Thyroid gland (tissue), 4 donors: ENCODE measurements around the gene MAP1LC3B2. TPM values are rescaled to one million over a fixed set of nuclear protein-coding genes. Genes with fewer than 3 reads are reported as not detected.
A peak's percentile ranks its signal among the peaks of the same experiment; 100 is the strongest.

Experiments used
- DNase-seq, 2 donors: peaks; one replicate each; pipeline ENCODE4 v3.0.0-alpha.2; 2019
- H3K27ac ChIP-seq, 3 donors: fragments of 200-600 bp; sonication (generic); 1 replicate in 2 of 3; 2 replicates in 1 of 3; pipeline ENCODE4 v1.5.1; 2016 to 2019; ENCODE audit warnings: mild to moderate bottlenecking in 1 of 3, moderate library complexity in 1 of 3
- H3K27me3 ChIP-seq: fragments of 200-600 bp; sonication (generic); one replicate; pipeline ENCODE4 v1.5.1; 2019
- H3K36me3 ChIP-seq, 2 donors: fragments of 200-600 bp; sonication (generic); one replicate each; pipeline ENCODE4 v1.5.1; 2016 to 2019
- H3K4me1 ChIP-seq, 2 donors: fragments of 200-600 bp; sonication (generic); one replicate each; pipeline ENCODE4 v1.5.1; 2017 to 2019
- H3K4me3 ChIP-seq, 3 donors: fragments of 200-600 bp; sonication (generic); replicated peaks in 1 of 3; 1 replicate in 2 of 3; 2 replicates in 1 of 3; pipeline ENCODE4 v1.5.1; 2016; ENCODE audit warnings: mild to moderate bottlenecking in 1 of 3
- H3K9me3 ChIP-seq: fragments of 200-600 bp; sonication (generic); one replicate; pipeline ENCODE4 v1.5.1; 2017
- CTCF ChIP-seq, 6 experiments: fragments of 200-600 bp in 3 of 6; fragments of 450-650 bp in 3 of 6; sonication (generic) in 3 of 6; IDR thresholded peaks; one replicate each; pipeline ENCODE4 v1.5.1; 2016 to 2019; ENCODE audit warnings: antibody characterized with exemption in 6 of 6, mild to moderate bottlenecking in 2 of 6, inconsistent platforms in 1 of 6, moderate library complexity in 1 of 6
- POLR2A ChIP-seq, 2 donors: fragments of 450-650 bp; IDR thresholded peaks; one replicate each; pipeline ENCODE4 v1.6.1; 2017; ENCODE audit warnings: antibody characterized with exemption in 2 of 2, mild to moderate bottlenecking in 2 of 2, moderate library complexity in 1 of 2
- WGBS, 2 donors: methylation state at CpG; one replicate each; pipeline ENCODE4 v1.1.5; 2017; 5-methylcytosine and 5-hydroxymethylcytosine counted together
- intact Hi-C: fragments of 100-400 bp; cut with DNase I; formaldehyde crosslinking; loops from one replicate; pipeline ENCODE4 v1.15.1; 2023
- total RNA-seq, 4 donors: library from RNA; depleted of rRNA; stranded (reverse); fragments of >200 nt; gene quantifications; one replicate each; pipeline ENCODE4 v1.2.3, GENCODE V29; 2016

MAP1LC3B2 gene
- total RNA-seq, 4 donors from 2014 or later: 1.6 TPM; not detected in 3

- TF ChIP-seq POLR2A (IDR thresholded peaks at IDR 0.05): no peak
- no peak for TF ChIP-seq CTCF (IDR thresholded peaks at IDR 0.05)
- Histone ChIP-seq H3K27me3 (no peaks in the 10 kb centered on the region), H3K9me3 (no peaks in the 10 kb centered on the region), H3K4me1 (peaks cover 8 to 9% of the 10 kb centered on the region in 2 donors), H3K4me3 (no peak overlapping the region), H3K36me3 (no peaks in the 10 kb centered on the region), H3K27ac (no peak overlapping the region)
- DNase-seq: no peak
- WGBS, 2 donors: 92 to 100% methylated on average over 4 of the region's 4 CpGs
- intact Hi-C loops: no loop called here
Measured at GRCh38 chr12:116556964-116557698, 2.0 kb upstream of the MAP1LC3B2 start.

- Histone ChIP-seq H3K4me3 (no peak overlapping the region), H3K4me1 (peaks cover 8 to 9% of the 10 kb centered on the region in 2 donors), H3K27ac (peak overlapping the region in 2 of 3 donors; percentile 60 to 76), H3K27me3 (no peaks in the 10 kb centered on the region), H3K9me3 (no peaks in the 10 kb centered on the region), H3K36me3 (no peaks in the 10 kb centered on the region)
- no peak for DNase-seq
- 91 to 96% methylated on average over 21 of the region's 21 CpGs for WGBS, 2 donors
- TF ChIP-seq POLR2A (IDR thresholded peaks at IDR 0.05) (no peak), CTCF (IDR thresholded peaks at IDR 0.05) (peak in 1 of 6 experiments; percentile 2)
- intact Hi-C loops: no loop called here
Measured at GRCh38 chr12:116558280-116559161, 660 bp upstream of the MAP1LC3B2 start.

- Histone ChIP-seq H3K4me1 (peaks cover 8 to 9% of the 10 kb centered on the region in 2 donors), H3K27ac (no peak overlapping the region), H3K9me3 (no peaks in the 10 kb centered on the region), H3K36me3 (no peaks in the 10 kb centered on the region), H3K27me3 (no peaks in the 10 kb centered on the region), H3K4me3 (no peak overlapping the region)
- 60 to 74% methylated on average over 5 to 6 of the region's 6 CpGs for WGBS, 2 donors
- no peak for DNase-seq
- TF ChIP-seq CTCF (IDR thresholded peaks at IDR 0.05) (no peak), POLR2A (IDR thresholded peaks at IDR 0.05) (no peak)
- intact Hi-C loops: no loop called here
Measured at GRCh38 chr12:116561181-116561821, 2.1 kb downstream of the MAP1LC3B2 start.

DNA sequence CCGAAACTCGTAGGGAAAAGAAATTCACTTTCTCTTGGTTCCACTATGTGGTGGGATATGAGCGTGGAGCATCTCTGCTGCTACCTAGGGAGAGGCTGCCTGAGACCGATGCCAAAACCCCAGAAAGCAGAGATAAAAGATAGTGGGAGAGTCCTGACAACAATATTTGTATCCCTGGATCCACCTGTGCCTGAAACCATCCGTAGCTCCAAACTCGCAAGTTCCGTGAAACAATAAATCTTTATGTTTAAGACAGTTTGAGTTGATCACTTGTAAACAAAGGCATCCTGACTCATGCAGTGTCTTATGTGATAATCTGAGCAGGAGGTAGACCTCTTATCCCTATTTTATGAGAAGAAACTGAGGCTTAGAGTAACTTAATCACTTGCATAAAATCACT is 2.9 kb downstream of the MAP1LC3B2 start:
- Histone ChIP-seq H3K4me1 (peaks cover 8 to 9% of the 10 kb centered on the region in 2 donors), H3K36me3 (no peaks in the 10 kb centered on the region), H3K27me3 (no peaks in the 10 kb centered on the region), H3K4me3 (no peak overlapping the region), H3K9me3 (no peaks in the 10 kb centered on the region), H3K27ac (no peak overlapping the region)
- DNase-seq: no peak
- intact Hi-C loops: no loop called here
- WGBS, 2 donors: 78 to 97% methylated on average over 7 of the region's 7 CpGs
- TF ChIP-seq CTCF (IDR thresholded peaks at IDR 0.05) (no peak), POLR2A (IDR thresholded peaks at IDR 0.05) (no peak)
